H1 (cell line): ENCODE data around the gene CXADR. TPM values are rescaled to one million over a fixed set of nuclear protein-coding genes. Genes with fewer than 3 reads are reported as not detected.

Experiments
- CHD2 ChIP-seq: IDR thresholded peaks from 2 replicates; pipeline ENCODE4 v1.6.1; 2012; ENCODE audit warnings: low read length, improper control_type of control experiment
- polyA plus RNA-seq, 7 experiments: library from polyadenylated mRNA; depleted of rRNA in 3 of 7; stranded (reverse) in 5 of 7; unstranded in 2 of 7; fragments of >200 nt in 5 of 7; fragments of 200-250 nt in 2 of 7; gene quantifications; 1 replicate in 5 of 7; 2 replicates in 1 of 7; 4 replicates in 1 of 7; pipeline versions ENCODE4 v1.2.1 to v1.2.3, GENCODE V29; 2011 to 2013; ENCODE audit warnings: missing spikeins in 2 of 7, mixed read lengths in 2 of 7
- total RNA-seq: library from RNA; stranded (reverse); fragmentation: NEBNext Ultra II Directional; extraction: Animal tissue kit (Norgen Biotek cat#: 25700); gene quantifications from 2 replicates; pipeline ENCODE4 v1.2.1, GENCODE V29; 2021

Gene CXADR
- total and polyA plus RNA-seq, 2 of the 8 experiments (the other 6 are each of a cell fraction or from before 2014, with no cell fraction given) = 45.6 to 145 TPM

DNA sequence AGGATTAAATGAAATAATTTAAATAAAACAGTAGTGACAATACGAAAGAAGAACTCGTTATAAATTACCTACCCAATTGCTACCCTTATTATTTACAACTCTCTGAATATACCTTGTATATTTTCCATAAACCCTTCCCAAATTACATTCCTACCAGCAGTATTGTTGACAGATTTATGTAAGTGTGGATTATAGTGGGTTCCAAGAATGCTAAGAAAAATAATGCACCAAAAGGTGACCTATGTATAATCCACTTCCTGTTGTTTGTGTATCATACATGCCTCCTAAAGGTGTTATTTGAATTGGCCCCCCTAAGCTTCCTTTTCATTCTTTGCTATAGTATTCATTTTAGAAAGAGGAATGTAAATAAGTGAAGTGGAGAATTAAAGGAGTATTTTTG is 33.2 kb upstream of the CXADR start (continued):
- no peak for TF ChIP-seq CHD2
